GM23338 (cell line): ENCODE data around the gene IFNG. TPM values are rescaled to one million over a fixed set of nuclear protein-coding genes. Genes with fewer than 3 reads are reported as not detected.

Experiments
- ATAC-seq: fragments of 200-7000 bp; cut with Tn5 transposase; 3 replicates; pipeline ENCODE4 v1.9.1; 2020
- DNase-seq: peaks from one replicate; pipeline ENCODE4 v3.0.0-alpha.2; 2015; ENCODE audit warnings: low spot score
- H2AFZ ChIP-seq: fragments of 200-600 bp; sonication (generic); 2 replicates; pipeline ENCODE4 v1.8.0; 2016; ENCODE audit warnings: antibody characterized with exemption, mild to moderate bottlenecking, moderate library complexity
- H3F3A ChIP-seq: fragments of 200-600 bp; sonication (generic); replicated peaks from 2 replicates; pipeline ENCODE4 v1.8.0; 2017; ENCODE audit warnings: antibody characterized with exemption, mixed run types, low read depth
- H3K27ac ChIP-seq: fragments of 200-600 bp; sonication (generic); 2 replicates; pipeline ENCODE4 v1.6.1; 2016; ENCODE audit warnings: low read depth
- H3K27me3 ChIP-seq: fragments of 200-600 bp; sonication (generic); 2 replicates; pipeline ENCODE4 v1.8.0; 2016; ENCODE audit warnings: mild to moderate bottlenecking, mixed run types, moderate library complexity; ENCODE audit not compliant: insufficient read depth
- H3K36me3 ChIP-seq: fragments of 200-600 bp; sonication (generic); 2 replicates; pipeline ENCODE4 v1.8.0; 2016; ENCODE audit warnings: mild to moderate bottlenecking; ENCODE audit not compliant: insufficient read depth
- H3K4me1 ChIP-seq: fragments of 200-600 bp; sonication (generic); 2 replicates; pipeline ENCODE4 v1.8.0; 2016; ENCODE audit warnings: mild to moderate bottlenecking, moderate library complexity; ENCODE audit not compliant: insufficient read depth
- H3K4me2 ChIP-seq: fragments of 200-600 bp; sonication (generic); 2 replicates; pipeline ENCODE4 v1.7.1; 2017; ENCODE audit warnings: mixed run types
- H3K4me3 ChIP-seq: fragments of 200-600 bp; sonication (generic); 2 replicates; pipeline ENCODE4 v1.6.1; 2016; ENCODE audit warnings: mixed run types
- H3K79me2 ChIP-seq: fragments of 200-600 bp; sonication (generic); replicated peaks from 2 replicates; pipeline ENCODE4 v1.8.0; 2017; ENCODE audit warnings: mild to moderate bottlenecking; ENCODE audit not compliant: insufficient read depth
- H3K9me2 ChIP-seq: fragments of 200-600 bp; sonication (generic); 2 replicates; pipeline ENCODE4 v1.8.0; 2017; ENCODE audit not compliant: insufficient read depth
- H4K20me1 ChIP-seq: fragments of 200-600 bp; sonication (generic); replicated peaks from 2 replicates; pipeline ENCODE4 v1.8.0; 2017; ENCODE audit warnings: mild to moderate bottlenecking; ENCODE audit not compliant: insufficient read depth
- H3K27ac Mint-ChIP-seq: 2 replicates; pipeline ENCODE4 v1.8.0; 2020; ENCODE audit warnings: inconsistent platforms, mild to moderate bottlenecking, moderate library complexity, mixed read lengths
- H3K27me3 Mint-ChIP-seq: 3 replicates; pipeline ENCODE4 v1.8.0; 2022; ENCODE audit warnings: low read depth, mild to moderate bottlenecking, moderate library complexity, mixed read lengths, inconsistent platforms; ENCODE audit not compliant: insufficient read depth, poor library complexity
- H3K36me3 Mint-ChIP-seq: 3 replicates; pipeline ENCODE4 v1.8.0; 2021; ENCODE audit warnings: low read depth, mild to moderate bottlenecking, inconsistent platforms, moderate library complexity, mixed read lengths
- H3K4me1 Mint-ChIP-seq: 3 replicates; pipeline ENCODE4 v1.8.0; 2020; ENCODE audit warnings: mild to moderate bottlenecking, inconsistent platforms, mixed read lengths
- H3K4me3 Mint-ChIP-seq: 3 replicates; pipeline ENCODE4 v1.8.0; 2021; ENCODE audit warnings: moderate library complexity, mild to moderate bottlenecking, inconsistent platforms, mixed read lengths
- H3K9me3 Mint-ChIP-seq: 3 replicates; pipeline ENCODE4 v1.8.0; 2020; ENCODE audit warnings: moderate library complexity, mild to moderate bottlenecking, inconsistent platforms, mixed read lengths
- CREB1 ChIP-seq: fragments of 250-450 bp; sonication (Bioruptor Pico); IDR thresholded peaks from 2 replicates; pipeline ENCODE4 v1.5.0; 2020; ENCODE audit warnings: low read depth, mild to moderate bottlenecking, moderate library complexity
- EZH2 ChIP-seq: fragments of 200-600 bp; sonication (generic); IDR thresholded peaks from one replicate; pipeline ENCODE4 v1.8.0; 2017; ENCODE audit warnings: antibody characterized with exemption, mild to moderate bottlenecking, low read depth; ENCODE audit not compliant: unreplicated experiment
- EZH2phosphoT487 ChIP-seq: fragments of 200-600 bp; sonication (generic); IDR thresholded peaks from one replicate; pipeline ENCODE4 v1.8.1; 2018; ENCODE audit warnings: antibody characterized with exemption; ENCODE audit not compliant: unreplicated experiment
- JUNB ChIP-seq: IDR thresholded peaks from one replicate; pipeline ENCODE4 v1.6.1; 2016; ENCODE audit warnings: antibody characterized with exemption; ENCODE audit not compliant: unreplicated experiment
- NANOG ChIP-seq: IDR thresholded peaks from 2 replicates; pipeline ENCODE4 v1.6.1; 2016; ENCODE audit warnings: antibody characterized with exemption, borderline replicate concordance
- POLR2AphosphoS5 ChIP-seq: IDR thresholded peaks from 2 replicates; pipeline ENCODE4 v1.6.1; 2016; ENCODE audit warnings: antibody characterized with exemption, low read depth
- STAT1 ChIP-seq: IDR thresholded peaks from one replicate; pipeline ENCODE4 v1.6.1; 2016; ENCODE audit warnings: antibody characterized with exemption; ENCODE audit not compliant: unreplicated experiment
- ZNF114 ChIP-seq: fragments of 250-450 bp; sonication (Bioruptor Pico); IDR thresholded peaks from 2 replicates; pipeline ENCODE4 v1.5.0; 2020; ENCODE audit warnings: mild to moderate bottlenecking, moderate library complexity
- ZNF331 ChIP-seq: fragments of 250-450 bp; sonication (Bioruptor Pico); IDR thresholded peaks from 2 replicates; pipeline ENCODE4 v1.5.0; 2020; ENCODE audit warnings: low read depth, mild to moderate bottlenecking, moderate library complexity
- polyA plus RNA-seq: library from polyadenylated mRNA; unstranded; fragments of >200 nt; fragmentation: Nextera tagmentation; extraction: Ambion mirVana; gene quantifications from 2 replicates; pipeline ENCODE4 v1.2.1, GENCODE V29; 2016
- total RNA-seq: library from RNA; depleted of rRNA; stranded (reverse); fragments of >200 nt; shearing (Covaris generic); gene quantifications from 2 replicates; pipeline ENCODE4 v1.2.3, GENCODE V29; 2014
- TF ChIP-seq, protein P1 (sequence below): IDR thresholded peaks from 2 replicates; pipeline ENCODE4 v1.6.1; 2016; ENCODE audit warnings: antibody characterized with exemption
- TF ChIP-seq, protein P2 (sequence below), 2 experiments: fragments of 200-600 bp in 1 of 2; sonication (generic) in 1 of 2; conservative IDR thresholded peaks; 2 replicates each; pipeline versions ENCODE4 v1.5.1 to v1.6.1; 2016 to 2017; ENCODE audit warnings: antibody characterized with exemption in 2 of 2, low read depth in 2 of 2, mild to moderate bottlenecking in 2 of 2, moderate library complexity in 1 of 2
- TF ChIP-seq, protein P3 (sequence below): IDR thresholded peaks from one replicate; pipeline ENCODE4 v1.6.1; 2018; ENCODE audit warnings: antibody characterized with exemption; ENCODE audit not compliant: unreplicated experiment

Gene IFNG
- total and polyA plus RNA-seq, 2 experiments from 2014 or later, result not detected

DNA sequence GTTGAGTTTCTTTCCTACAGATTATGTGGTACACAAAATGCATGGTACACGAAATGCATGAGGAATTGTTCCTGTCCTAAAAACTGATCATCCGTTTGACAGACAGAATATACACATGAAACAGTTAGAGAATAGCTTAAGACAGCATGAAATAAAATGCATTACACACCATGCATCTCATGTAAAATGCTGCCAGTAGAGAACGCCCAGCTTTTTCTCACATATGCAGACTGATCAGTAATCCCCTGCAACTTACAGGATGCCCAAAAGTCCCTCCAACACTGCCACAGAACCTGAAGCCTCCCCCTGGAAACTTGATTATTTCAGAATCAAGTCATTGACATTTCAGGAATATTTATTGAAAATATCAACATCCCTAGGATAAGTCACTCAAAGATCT lies 24.0 kb downstream of the IFNG start:
- no peak overlapping the region for H3K27ac Mint-ChIP-seq
- no peaks in the 10 kb centered on the region for H3K27me3 Mint-ChIP-seq
- H3K4me1 Mint-ChIP-seq, result peaks cover 6% of the 10 kb centered on the region
- ATAC-seq, result no peak
- H3K27me3 ChIP-seq, result no peaks in the 10 kb centered on the region
- H3K79me2 ChIP-seq, result no peaks in the 10 kb centered on the region
- TF ChIP-seq ZNF331, result no peak
- no peak for TF ChIP-seq CREB1
- TF ChIP-seq EZH2, result no peak
- TF ChIP-seq, protein P1, sequence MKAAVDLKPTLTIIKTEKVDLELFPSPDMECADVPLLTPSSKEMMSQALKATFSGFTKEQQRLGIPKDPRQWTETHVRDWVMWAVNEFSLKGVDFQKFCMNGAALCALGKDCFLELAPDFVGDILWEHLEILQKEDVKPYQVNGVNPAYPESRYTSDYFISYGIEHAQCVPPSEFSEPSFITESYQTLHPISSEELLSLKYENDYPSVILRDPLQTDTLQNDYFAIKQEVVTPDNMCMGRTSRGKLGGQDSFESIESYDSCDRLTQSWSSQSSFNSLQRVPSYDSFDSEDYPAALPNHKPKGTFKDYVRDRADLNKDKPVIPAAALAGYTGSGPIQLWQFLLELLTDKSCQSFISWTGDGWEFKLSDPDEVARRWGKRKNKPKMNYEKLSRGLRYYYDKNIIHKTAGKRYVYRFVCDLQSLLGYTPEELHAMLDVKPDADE, result no peak
- no peak for TF ChIP-seq ZNF114
- no peak for TF ChIP-seq POLR2AphosphoS5
- DNase-seq, result no peak
- no peak overlapping the region for H3K4me3 ChIP-seq
- H3K4me2 ChIP-seq, result no peak overlapping the region
- H3K9me2 ChIP-seq, result peaks cover 22% of the 10 kb centered on the region; the same call in 1 of the 2 replicates
- peaks cover 4% of the 10 kb centered on the region; the same call in 2 of the 3 replicates for H3K9me3 Mint-ChIP-seq
- H4K20me1 ChIP-seq, result no peaks in the 10 kb centered on the region
- H3F3A ChIP-seq, result no peaks in the 10 kb centered on the region
- no peaks in the 10 kb centered on the region for H3K36me3 ChIP-seq
- H3K4me3 Mint-ChIP-seq, result no peak overlapping the region
- H3K4me1 ChIP-seq, result no peaks in the 10 kb centered on the region
- no peak overlapping the region for H2AFZ ChIP-seq
- H3K27ac ChIP-seq, result no peak overlapping the region
- peaks cover 4% of the 10 kb centered on the region; the same call in 1 of the 3 replicates for H3K36me3 Mint-ChIP-seq

DNA sequence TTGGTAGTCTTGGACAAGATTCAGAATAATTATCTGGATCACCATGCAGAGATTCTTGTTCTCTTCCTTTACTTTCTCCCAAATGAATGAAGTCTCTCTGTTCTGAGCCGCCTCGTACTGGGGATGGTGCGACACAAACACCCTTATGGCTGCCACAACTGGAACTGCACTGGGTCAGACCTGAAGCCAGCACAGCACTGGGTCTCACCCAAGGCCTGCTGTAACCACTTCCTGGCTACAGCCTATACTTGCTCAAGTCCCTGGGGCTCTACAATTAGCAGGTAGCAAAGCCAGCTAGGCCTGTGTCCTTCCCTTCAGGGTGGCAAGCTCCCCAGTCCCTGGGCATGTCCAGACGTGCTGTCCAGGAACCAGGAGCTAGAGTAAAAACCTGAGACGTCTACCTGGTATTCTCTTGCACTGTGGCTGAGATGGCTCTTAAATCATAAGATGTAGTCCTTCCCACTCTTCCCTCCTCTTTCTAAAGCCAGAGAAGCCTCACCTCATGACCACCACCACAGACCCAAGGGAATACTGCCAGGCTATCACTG lies 27.6 kb downstream of the IFNG start:
- no peak for TF ChIP-seq EZH2phosphoT487
- no peak for TF ChIP-seq ZNF114
- H3K4me3 Mint-ChIP-seq, result no peak overlapping the region
- H2AFZ ChIP-seq, result 0 out of 2 replicates have a peak overlapping the region, but pooled peaks have one; percentile 28
- no peaks in the 10 kb centered on the region for H3K4me1 ChIP-seq
- DNase-seq, result no peak
- H3K27ac Mint-ChIP-seq, result no peak overlapping the region
- H3K27ac ChIP-seq, result no peak overlapping the region
- H4K20me1 ChIP-seq, result no peaks in the 10 kb centered on the region
- no peaks in the 10 kb centered on the region for H3F3A ChIP-seq
- H3K36me3 Mint-ChIP-seq, result peaks cover 9% of the 10 kb centered on the region; the same call in 2 of the 3 replicates
- H3K9me3 Mint-ChIP-seq, result peaks cover 15% of the 10 kb centered on the region
- H3K79me2 ChIP-seq, result no peaks in the 10 kb centered on the region
- H3K4me3 ChIP-seq, result no peak overlapping the region
- H3K27me3 Mint-ChIP-seq, result no peaks in the 10 kb centered on the region
- H3K9me2 ChIP-seq, result peaks cover 19% of the 10 kb centered on the region; the same call in 1 of the 2 replicates
- ATAC-seq, result no peak
- H3K27me3 ChIP-seq, result no peaks in the 10 kb centered on the region
- H3K4me1 Mint-ChIP-seq, result no peaks in the 10 kb centered on the region; the same call in 2 of the 3 replicates
- no peak overlapping the region for H3K4me2 ChIP-seq
- no peaks in the 10 kb centered on the region for H3K36me3 ChIP-seq

DNA sequence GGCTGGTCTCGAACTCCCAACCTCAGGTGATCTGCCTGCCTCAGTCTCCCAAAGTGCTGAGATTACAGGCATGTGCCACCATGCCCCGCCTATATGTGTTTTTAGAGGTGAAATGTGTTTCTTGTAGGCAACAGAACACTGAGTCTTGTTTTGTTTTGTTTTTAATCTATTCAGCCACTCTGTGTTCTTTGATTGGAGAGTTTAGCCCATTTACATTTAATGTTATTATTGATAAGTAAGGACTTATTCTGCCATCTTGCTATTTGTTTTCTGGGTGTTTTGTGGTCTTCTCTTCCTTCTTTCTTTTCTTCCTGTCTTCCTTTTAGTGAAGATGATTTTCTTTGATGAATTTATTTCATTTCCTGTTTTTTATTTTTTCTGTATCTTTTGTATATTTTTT lies 29.6 kb downstream of the IFNG start:
- H3F3A ChIP-seq, result no peaks in the 10 kb centered on the region
- no peak overlapping the region for H3K4me3 ChIP-seq
- no peaks in the 10 kb centered on the region; the same call in 2 of the 3 replicates for H3K4me1 Mint-ChIP-seq
- no peak overlapping the region for H3K27ac Mint-ChIP-seq
- H3K36me3 Mint-ChIP-seq, result peaks cover 9% of the 10 kb centered on the region; the same call in 2 of the 3 replicates
- no peaks in the 10 kb centered on the region for H3K27me3 ChIP-seq
- no peaks in the 10 kb centered on the region for H3K27me3 Mint-ChIP-seq
- DNase-seq (no peak), ATAC-seq (no peak)
- H3K9me3 Mint-ChIP-seq, result peaks cover 15% of the 10 kb centered on the region
- no peak overlapping the region for H3K4me3 Mint-ChIP-seq
- H2AFZ ChIP-seq, result no peak overlapping the region
- H3K79me2 ChIP-seq, result no peaks in the 10 kb centered on the region
- H3K27ac ChIP-seq, result no peak overlapping the region
- peaks cover 19% of the 10 kb centered on the region; the same call in 1 of the 2 replicates for H3K9me2 ChIP-seq
- no peak overlapping the region for H3K4me2 ChIP-seq
- H3K36me3 ChIP-seq, result no peaks in the 10 kb centered on the region
- no peaks in the 10 kb centered on the region for H3K4me1 ChIP-seq
- no peaks in the 10 kb centered on the region for H4K20me1 ChIP-seq
- TF ChIP-seq, protein P2, sequence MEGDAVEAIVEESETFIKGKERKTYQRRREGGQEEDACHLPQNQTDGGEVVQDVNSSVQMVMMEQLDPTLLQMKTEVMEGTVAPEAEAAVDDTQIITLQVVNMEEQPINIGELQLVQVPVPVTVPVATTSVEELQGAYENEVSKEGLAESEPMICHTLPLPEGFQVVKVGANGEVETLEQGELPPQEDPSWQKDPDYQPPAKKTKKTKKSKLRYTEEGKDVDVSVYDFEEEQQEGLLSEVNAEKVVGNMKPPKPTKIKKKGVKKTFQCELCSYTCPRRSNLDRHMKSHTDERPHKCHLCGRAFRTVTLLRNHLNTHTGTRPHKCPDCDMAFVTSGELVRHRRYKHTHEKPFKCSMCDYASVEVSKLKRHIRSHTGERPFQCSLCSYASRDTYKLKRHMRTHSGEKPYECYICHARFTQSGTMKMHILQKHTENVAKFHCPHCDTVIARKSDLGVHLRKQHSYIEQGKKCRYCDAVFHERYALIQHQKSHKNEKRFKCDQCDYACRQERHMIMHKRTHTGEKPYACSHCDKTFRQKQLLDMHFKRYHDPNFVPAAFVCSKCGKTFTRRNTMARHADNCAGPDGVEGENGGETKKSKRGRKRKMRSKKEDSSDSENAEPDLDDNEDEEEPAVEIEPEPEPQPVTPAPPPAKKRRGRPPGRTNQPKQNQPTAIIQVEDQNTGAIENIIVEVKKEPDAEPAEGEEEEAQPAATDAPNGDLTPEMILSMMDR (conservative IDR thresholded peaks at IDR 0.05; ENCODE audit: low read depth in 2 of 2), result no peak
- TF ChIP-seq ZNF331 (no peak), JUNB (no peak), ZNF114 (no peak), STAT1 (no peak), CREB1 (no peak), NANOG (no peak), EZH2 (no peak), POLR2AphosphoS5 (no peak)
- TF ChIP-seq, protein P3, sequence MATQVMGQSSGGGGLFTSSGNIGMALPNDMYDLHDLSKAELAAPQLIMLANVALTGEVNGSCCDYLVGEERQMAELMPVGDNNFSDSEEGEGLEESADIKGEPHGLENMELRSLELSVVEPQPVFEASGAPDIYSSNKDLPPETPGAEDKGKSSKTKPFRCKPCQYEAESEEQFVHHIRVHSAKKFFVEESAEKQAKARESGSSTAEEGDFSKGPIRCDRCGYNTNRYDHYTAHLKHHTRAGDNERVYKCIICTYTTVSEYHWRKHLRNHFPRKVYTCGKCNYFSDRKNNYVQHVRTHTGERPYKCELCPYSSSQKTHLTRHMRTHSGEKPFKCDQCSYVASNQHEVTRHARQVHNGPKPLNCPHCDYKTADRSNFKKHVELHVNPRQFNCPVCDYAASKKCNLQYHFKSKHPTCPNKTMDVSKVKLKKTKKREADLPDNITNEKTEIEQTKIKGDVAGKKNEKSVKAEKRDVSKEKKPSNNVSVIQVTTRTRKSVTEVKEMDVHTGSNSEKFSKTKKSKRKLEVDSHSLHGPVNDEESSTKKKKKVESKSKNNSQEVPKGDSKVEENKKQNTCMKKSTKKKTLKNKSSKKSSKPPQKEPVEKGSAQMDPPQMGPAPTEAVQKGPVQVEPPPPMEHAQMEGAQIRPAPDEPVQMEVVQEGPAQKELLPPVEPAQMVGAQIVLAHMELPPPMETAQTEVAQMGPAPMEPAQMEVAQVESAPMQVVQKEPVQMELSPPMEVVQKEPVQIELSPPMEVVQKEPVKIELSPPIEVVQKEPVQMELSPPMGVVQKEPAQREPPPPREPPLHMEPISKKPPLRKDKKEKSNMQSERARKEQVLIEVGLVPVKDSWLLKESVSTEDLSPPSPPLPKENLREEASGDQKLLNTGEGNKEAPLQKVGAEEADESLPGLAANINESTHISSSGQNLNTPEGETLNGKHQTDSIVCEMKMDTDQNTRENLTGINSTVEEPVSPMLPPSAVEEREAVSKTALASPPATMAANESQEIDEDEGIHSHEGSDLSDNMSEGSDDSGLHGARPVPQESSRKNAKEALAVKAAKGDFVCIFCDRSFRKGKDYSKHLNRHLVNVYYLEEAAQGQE, result no peak
